Endometrial microvascular endothelial cells (primary cell): ENCODE measurements around the gene CEP85L. TPM values are rescaled to one million over a fixed set of nuclear protein-coding genes. Genes with fewer than 3 reads are reported as not detected.

ENCODE experiments used
- in situ Hi-C: cut with HindIII; loops from 2 replicates; pipeline ENCODE4 v1.10.0; 2017; ENCODE audit warnings: low sequenced_read_pairs, low pct_unique_long_range_greater_than_20kb; ENCODE audit errors: inconsistent ontology term
- total RNA-seq: library from RNA; depleted of rRNA; stranded (reverse); fragments of >200 nt; gene quantifications from one replicate; pipeline ENCODE4 v1.2.3, GENCODE V29; 2015; ENCODE audit errors: inconsistent ontology term

CEP85L gene
- total RNA-seq, 1 donor from 2014 or later, result 5.9 TPM

- in situ Hi-C loops, result no loop called here
Observed at GRCh38 chr6:118522422-118522821, 129.0 kb downstream of the CEP85L start.

GRCh38 chr6:118514689-118515088 is 136.7 kb downstream of the CEP85L start:
- in situ Hi-C loops, result no loop called here

GRCh38 chr6:118511930-118512715 is 139.3 kb downstream of the CEP85L start:
- in situ Hi-C loops, result no loop called here

- in situ Hi-C loops, result no loop called here
Observed at GRCh38 chr6:118509009-118509617, 142.3 kb downstream of the CEP85L start.

- in situ Hi-C loops, result no loop called here
Observed at GRCh38 chr6:118507636-118508035, 143.8 kb downstream of the CEP85L start.

GRCh38 chr6:118506071-118506638 is 145.2 kb downstream of the CEP85L start:
- in situ Hi-C loops, result no loop called here

- in situ Hi-C loops, result no loop called here
Observed at GRCh38 chr6:118505656-118506055, 145.7 kb downstream of the CEP85L start.

- in situ Hi-C loops, result no loop called here
Observed at GRCh38 chr6:118504611-118505010, 146.8 kb downstream of the CEP85L start.

GRCh38 chr6:118502169-118502568 is 149.2 kb downstream of the CEP85L start:
- in situ Hi-C loops, result no loop called here

GRCh38 chr6:118501765-118502164 is 149.6 kb downstream of the CEP85L start:
- in situ Hi-C loops, result no loop called here

GRCh38 chr6:118501099-118501498 is 150.3 kb downstream of the CEP85L start:
- in situ Hi-C loops, result no loop called here

- in situ Hi-C loops, result no loop called here
Observed at GRCh38 chr6:118500130-118501015, 151.0 kb downstream of the CEP85L start.

- in situ Hi-C loops, result no loop called here
Observed at GRCh38 chr6:118495485-118496280, 155.7 kb downstream of the CEP85L start.

- in situ Hi-C loops, result no loop called here
Observed at GRCh38 chr6:118494091-118494490, 157.3 kb downstream of the CEP85L start.

GRCh38 chr6:118489990-118490389 is 161.4 kb downstream of the CEP85L start:
- in situ Hi-C loops, result no loop called here

- in situ Hi-C loops, result no loop called here
Observed at GRCh38 chr6:118488631-118489030, 162.8 kb downstream of the CEP85L start.

GRCh38 chr6:118485601-118486550 is 165.5 kb downstream of the CEP85L start:
- in situ Hi-C loops, result no loop called here
